Thymus (tissue), 11 donors: ENCODE measurements around the gene KCNJ5. TPM values are rescaled to one million over a fixed set of nuclear protein-coding genes. Genes with fewer than 3 reads are reported as not detected.

Experiments used
- DNase-seq, 9 donors: peaks; one replicate each; pipeline ENCODE4 v3.0.0-alpha.2; 2013; ENCODE audit warnings: low spot score in 9 of 9, low read depth in 6 of 9, missing footprints in 1 of 9
- H3K27ac ChIP-seq, 2 donors: one replicate each; pipeline ENCODE4 v1.5.1; 2013; ENCODE audit warnings: control low read depth in 1 of 2, low read depth in 1 of 2, low read length in 1 of 2, mild to moderate bottlenecking in 1 of 2, moderate library complexity in 1 of 2
- H3K27me3 ChIP-seq, 2 donors: one replicate each; pipeline ENCODE4 v1.5.1; 2013; ENCODE audit warnings: low read length in 1 of 2; ENCODE audit not compliant: control insufficient read depth in 2 of 2, insufficient read depth in 1 of 2
- H3K36me3 ChIP-seq, 2 donors: one replicate each; pipeline ENCODE4 v1.5.1; 2013; ENCODE audit warnings: low read length in 1 of 2, mild to moderate bottlenecking in 1 of 2, moderate library complexity in 1 of 2; ENCODE audit not compliant: control insufficient read depth in 2 of 2, insufficient read depth in 2 of 2
- H3K4me1 ChIP-seq, 2 donors: one replicate each; pipeline ENCODE4 v1.5.1; 2013; ENCODE audit warnings: low read length in 2 of 2; ENCODE audit not compliant: control insufficient read depth in 2 of 2, insufficient read depth in 2 of 2
- H3K4me3 ChIP-seq, 2 donors: one replicate each; pipeline ENCODE4 v1.5.1; 2013; ENCODE audit warnings: low read length in 2 of 2, control low read depth in 1 of 2, mild to moderate bottlenecking in 1 of 2
- H3K9me3 ChIP-seq, 2 donors: one replicate each; pipeline ENCODE4 v1.5.1; 2013; ENCODE audit warnings: low read length in 1 of 2, mild to moderate bottlenecking in 1 of 2; ENCODE audit not compliant: control insufficient read depth in 2 of 2, insufficient read depth in 1 of 2
- WGBS: extraction: QIAGEN DNeasy Blood & Tissue Kit; methylation state at CpG from one replicate; pipeline ENCODE4 v1.1.7; 2013; 5-methylcytosine and 5-hydroxymethylcytosine counted together
- polyA plus RNA-seq: library from polyadenylated mRNA; stranded (reverse); fragments of 200-250 nt; gene quantifications from one replicate; pipeline ENCODE4 v1.2.3, GENCODE V29; 2013
- total RNA-seq: library from RNA; stranded (reverse); fragments of 120-200 nt; gene quantifications from one replicate; pipeline ENCODE4 v1.2.4, GENCODE V29; 2013
- donor health status: healthy.

KCNJ5 gene
- total and polyA plus RNA-seq, 2 donors, result 0.55 to 7.2 TPM

- WGBS, result 90% methylated on average over 2 of the region's 2 CpGs
- peaks cover 0 to 43% of the 10 kb centered on the region in 2 donors for H3K27me3 ChIP-seq
Observed at GRCh38 chr11:128878455-128878854, 12.7 kb upstream of the KCNJ5 start.

GRCh38 chr11:128879817-128880216 is 11.3 kb upstream of the KCNJ5 start:
- Histone ChIP-seq H3K36me3 (no peaks in the 10 kb centered on the region), H3K4me1 (no peaks in the 10 kb centered on the region), H3K27me3 (peaks cover 0 to 44% of the 10 kb centered on the region in 2 donors), H3K9me3 (no peaks in the 10 kb centered on the region), H3K27ac (no peak overlapping the region), H3K4me3 (no peak overlapping the region)
- no peak for DNase-seq
- 96% methylated on average over 12 of the region's 12 CpGs for WGBS

More at GRCh38 chr11:128878455-128878854, 12.7 kb upstream of the KCNJ5 start:
- Histone ChIP-seq H3K4me3 (no peak overlapping the region), H3K4me1 (no peaks in the 10 kb centered on the region), H3K36me3 (no peaks in the 10 kb centered on the region), H3K9me3 (no peaks in the 10 kb centered on the region), H3K27ac (no peak overlapping the region)
- DNase-seq, result no peak

GRCh38 chr11:128881221-128881620 is 9.9 kb upstream of the KCNJ5 start:
- Histone ChIP-seq H3K4me3 (no peak overlapping the region), H3K9me3 (no peaks in the 10 kb centered on the region), H3K36me3 (no peaks in the 10 kb centered on the region), H3K27ac (no peak overlapping the region), H3K27me3 (peaks cover 3 to 51% of the 10 kb centered on the region in 2 donors), H3K4me1 (no peaks in the 10 kb centered on the region)
- no peak for DNase-seq
- WGBS, result 92% methylated on average over 8 of the region's 8 CpGs

- WGBS, result 91% methylated on average over 5 of the region's 5 CpGs
- H3K27me3 ChIP-seq, result peaks cover 3 to 62% of the 10 kb centered on the region in 2 donors
Observed at GRCh38 chr11:128882451-128882850, 8.7 kb upstream of the KCNJ5 start.

GRCh38 chr11:128884054-128884453 is 7.1 kb upstream of the KCNJ5 start:
- H3K4me1 ChIP-seq, result peaks cover 0 to 4% of the 10 kb centered on the region in 2 donors
- no peak overlapping the region for H3K4me3 ChIP-seq
- H3K27ac ChIP-seq, result no peak overlapping the region
- no peaks in the 10 kb centered on the region for H3K36me3 ChIP-seq
- peaks cover 11 to 74% of the 10 kb centered on the region in 2 donors for H3K27me3 ChIP-seq
- 28% methylated on average over 4 of the region's 4 CpGs for WGBS
- H3K9me3 ChIP-seq, result no peaks in the 10 kb centered on the region
- DNase-seq, result no peak

More at GRCh38 chr11:128882451-128882850, 8.7 kb upstream of the KCNJ5 start:
- DNase-seq, result no peak
- no peak overlapping the region for H3K4me3 ChIP-seq
- no peaks in the 10 kb centered on the region for H3K9me3 ChIP-seq
- H3K4me1 ChIP-seq, result no peaks in the 10 kb centered on the region
- H3K36me3 ChIP-seq, result no peaks in the 10 kb centered on the region
- no peak overlapping the region for H3K27ac ChIP-seq

- DNase-seq, result peak in 6 of 9 donors; percentile 53 to 78 (median 62)
- H3K27me3 ChIP-seq, result peaks cover 16 to 80% of the 10 kb centered on the region in 2 donors
- 32% methylated on average over 12 of the region's 12 CpGs for whole genome bisulfite sequencing
- no peak overlapping the region for H3K27ac ChIP-seq
- no peaks in the 10 kb centered on the region for H3K36me3 ChIP-seq
- H3K4me1 ChIP-seq, result peaks cover 0 to 4% of the 10 kb centered on the region in 2 donors
- no peak overlapping the region for H3K4me3 ChIP-seq
- H3K9me3 ChIP-seq, result no peaks in the 10 kb centered on the region
Observed at GRCh38 chr11:128884703-128885338, 6.3 kb upstream of the KCNJ5 start.

GRCh38 chr11:128886406-128887124 is 4.6 kb upstream of the KCNJ5 start:
- no peak for DNase-seq
- 11% methylated on average over 5 of the region's 5 CpGs for WGBS
- H3K27me3 ChIP-seq, result peaks cover 32 to 83% of the 10 kb centered on the region in 2 donors
- no peaks in the 10 kb centered on the region for H3K9me3 ChIP-seq
- H3K4me1 ChIP-seq, result peaks cover 0 to 9% of the 10 kb centered on the region in 2 donors
- H3K27ac ChIP-seq, result no peak overlapping the region
- no peaks in the 10 kb centered on the region for H3K36me3 ChIP-seq
- no peak overlapping the region for H3K4me3 ChIP-seq

- Histone ChIP-seq H3K9me3 (no peaks in the 10 kb centered on the region), H3K4me3 (no peak overlapping the region), H3K4me1 (peaks cover 0 to 9% of the 10 kb centered on the region in 2 donors), H3K27me3 (peaks cover 42 to 92% of the 10 kb centered on the region in 2 donors), H3K27ac (no peak overlapping the region), H3K36me3 (no peaks in the 10 kb centered on the region)
- no peak for DNase-seq
- 89% methylated on average over 15 of the region's 15 CpGs for WGBS
Observed at GRCh38 chr11:128888034-128888985, 2.8 kb upstream of the KCNJ5 start.
